ENCODE measurements around the gene ZSWIM3.
"Not testable (repeated sequence)": the region's sequence is repeated elsewhere in the genome, so short reads cannot be mapped to it uniquely, and the experiment has no call there.

ZSWIM3 gene

DNA sequence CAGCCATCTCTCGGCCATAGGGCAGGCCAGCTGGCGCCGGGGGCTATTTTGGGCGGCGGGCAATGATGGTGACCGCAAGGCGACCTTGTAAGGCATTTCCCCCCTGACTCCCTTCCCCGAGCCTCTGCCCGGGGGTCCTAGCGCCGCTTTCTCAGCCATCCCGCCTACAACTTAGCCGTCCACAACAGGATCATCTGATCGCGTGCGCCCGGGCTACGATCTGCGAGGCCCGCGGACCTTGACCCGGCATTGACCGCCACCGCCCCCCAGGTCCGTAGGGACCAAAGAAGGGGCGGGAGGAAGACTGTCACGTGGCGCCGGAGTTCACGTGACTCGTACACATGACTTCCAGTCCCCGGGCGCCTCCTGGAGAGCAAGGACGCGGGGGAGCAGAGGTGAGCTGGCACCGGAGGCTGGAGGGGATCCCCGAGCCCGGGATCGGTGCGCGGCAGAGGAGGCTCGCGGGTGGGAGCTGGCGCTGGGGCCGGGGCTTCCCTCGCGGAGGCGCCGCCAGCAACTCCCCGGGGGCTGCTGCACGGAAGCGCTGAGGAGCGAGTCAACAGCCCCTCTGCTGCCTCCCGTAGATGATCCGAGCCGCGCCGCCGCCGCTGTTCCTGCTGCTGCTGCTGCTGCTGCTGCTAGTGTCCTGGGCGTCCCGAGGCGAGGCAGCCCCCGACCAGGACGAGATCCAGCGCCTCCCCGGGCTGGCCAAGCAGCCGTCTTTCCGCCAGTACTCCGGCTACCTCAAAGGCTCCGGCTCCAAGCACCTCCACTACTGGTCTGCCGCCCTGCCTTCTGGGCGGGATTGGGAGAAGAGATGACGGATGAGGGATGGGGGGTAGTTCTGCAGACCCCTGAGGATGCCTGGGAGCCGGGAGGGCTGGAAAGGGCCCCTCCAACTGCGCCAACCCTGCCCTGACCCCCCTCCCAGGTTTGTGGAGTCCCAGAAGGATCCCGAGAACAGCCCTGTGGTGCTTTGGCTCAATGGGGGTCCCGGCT lies 33.9 kb downstream of the ZSWIM3 start, which contains the start of the genes CTSA and NEURL2:
Gene CTSA (plus strand): TSS at position 351 of the 999 bp plus-strand sequence. CDS start 234 bp downstream, at position 585.
Gene NEURL2 (minus strand): TSS at position 224 of the 999 bp plus-strand sequence. CDS start 217 bp downstream, at position 7.
- DNase-seq = peak; percentile 96

DNA sequence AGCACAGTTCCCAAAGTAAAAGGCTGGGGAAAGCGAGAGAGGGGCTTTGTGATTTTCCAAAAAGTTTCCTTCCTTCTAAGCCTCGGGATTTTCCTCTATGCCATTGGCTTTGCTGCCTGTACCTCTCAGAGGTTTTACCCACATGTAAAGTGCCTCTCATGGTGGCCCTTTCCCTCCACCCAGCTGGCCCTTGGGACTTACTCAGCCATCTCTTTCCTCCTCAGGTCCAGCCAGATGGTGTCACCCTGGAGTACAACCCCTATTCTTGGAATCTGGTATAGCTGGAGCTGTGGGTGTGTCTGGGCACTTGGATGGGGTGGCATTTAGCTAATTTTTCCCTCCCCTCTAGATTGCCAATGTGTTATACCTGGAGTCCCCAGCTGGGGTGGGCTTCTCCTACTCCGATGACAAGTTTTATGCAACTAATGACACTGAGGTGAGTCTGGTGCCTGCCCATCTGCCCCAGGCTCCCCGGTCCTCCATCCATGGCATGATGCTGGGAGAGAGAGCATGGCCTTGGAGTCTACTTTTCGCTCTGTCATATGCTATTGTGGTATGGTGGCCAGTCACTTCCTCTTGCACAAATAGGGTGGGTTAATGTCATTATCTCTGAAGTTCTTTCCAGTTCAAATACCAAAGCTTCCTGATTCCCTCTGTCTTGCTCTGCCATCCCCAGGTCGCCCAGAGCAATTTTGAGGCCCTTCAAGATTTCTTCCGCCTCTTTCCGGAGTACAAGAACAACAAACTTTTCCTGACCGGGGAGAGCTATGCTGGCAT lies 34.8 kb downstream of the ZSWIM3 start:
- no peak for DNase-seq

DNA sequence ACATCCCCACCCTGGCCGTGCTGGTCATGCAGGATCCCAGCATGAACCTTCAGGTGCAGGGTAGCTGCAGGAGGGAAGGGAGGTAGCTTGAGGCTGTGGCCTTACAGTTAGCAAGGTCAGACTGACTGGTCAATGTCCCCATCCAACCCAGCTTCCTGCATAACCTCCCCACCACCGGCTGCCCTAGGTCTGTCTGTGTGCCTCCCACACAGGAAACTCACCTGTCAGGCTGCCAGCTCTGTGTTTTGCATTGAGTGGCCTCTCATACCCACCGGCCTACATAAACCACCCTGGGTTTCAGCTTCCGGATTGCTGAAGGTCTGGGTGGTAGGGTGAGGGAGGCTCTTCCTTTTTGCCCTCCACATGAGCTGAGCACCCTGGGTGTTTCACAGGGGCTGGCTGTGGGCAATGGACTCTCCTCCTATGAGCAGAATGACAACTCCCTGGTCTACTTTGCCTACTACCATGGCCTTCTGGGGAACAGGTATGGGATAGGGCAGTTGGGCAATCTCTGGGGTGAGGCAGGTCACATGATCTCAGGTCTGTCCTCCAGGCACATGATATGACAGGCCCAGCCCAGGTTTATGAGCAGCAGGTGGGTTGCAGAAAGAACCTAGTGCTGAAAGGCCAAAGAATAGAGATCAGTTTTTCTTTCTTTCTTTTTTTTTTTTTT lies 35.5 kb downstream of the ZSWIM3 start:
- DNase-seq = no peak

DNA sequence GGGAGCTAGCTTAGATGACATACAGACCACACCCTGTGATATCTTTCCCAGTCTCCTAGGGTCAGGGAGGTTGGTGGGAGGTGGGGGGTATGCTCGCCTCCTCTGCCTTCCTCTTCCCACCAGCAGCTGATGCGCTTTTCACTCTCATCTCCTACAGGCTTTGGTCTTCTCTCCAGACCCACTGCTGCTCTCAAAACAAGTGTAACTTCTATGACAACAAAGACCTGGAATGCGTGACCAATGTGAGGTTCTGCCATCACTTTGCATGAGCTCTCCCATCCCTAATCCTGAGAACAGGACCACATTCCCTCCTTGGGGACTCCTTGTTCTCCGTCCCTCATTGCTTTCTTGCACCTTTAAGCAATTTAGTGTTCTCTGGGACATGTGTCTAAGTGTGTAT lies 36.4 kb downstream of the ZSWIM3 start:
- DNase-seq = no peak

DNA sequence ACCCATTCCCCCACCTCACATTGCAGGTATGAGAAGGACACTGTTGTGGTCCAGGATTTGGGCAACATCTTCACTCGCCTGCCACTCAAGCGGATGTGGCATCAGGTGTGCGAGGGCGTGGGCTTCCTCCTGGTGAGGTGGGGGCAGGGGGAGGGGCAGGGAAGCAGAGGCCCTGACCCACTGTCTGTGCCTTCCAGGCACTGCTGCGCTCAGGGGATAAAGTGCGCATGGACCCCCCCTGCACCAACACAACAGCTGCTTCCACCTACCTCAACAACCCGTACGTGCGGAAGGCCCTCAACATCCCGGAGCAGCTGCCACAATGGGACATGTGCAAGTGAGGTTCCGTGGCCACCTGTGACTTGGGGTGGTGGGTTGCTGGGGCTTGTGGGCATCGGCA lies 37.4 kb downstream of the ZSWIM3 start:
- no peak for DNase-seq

DNA sequence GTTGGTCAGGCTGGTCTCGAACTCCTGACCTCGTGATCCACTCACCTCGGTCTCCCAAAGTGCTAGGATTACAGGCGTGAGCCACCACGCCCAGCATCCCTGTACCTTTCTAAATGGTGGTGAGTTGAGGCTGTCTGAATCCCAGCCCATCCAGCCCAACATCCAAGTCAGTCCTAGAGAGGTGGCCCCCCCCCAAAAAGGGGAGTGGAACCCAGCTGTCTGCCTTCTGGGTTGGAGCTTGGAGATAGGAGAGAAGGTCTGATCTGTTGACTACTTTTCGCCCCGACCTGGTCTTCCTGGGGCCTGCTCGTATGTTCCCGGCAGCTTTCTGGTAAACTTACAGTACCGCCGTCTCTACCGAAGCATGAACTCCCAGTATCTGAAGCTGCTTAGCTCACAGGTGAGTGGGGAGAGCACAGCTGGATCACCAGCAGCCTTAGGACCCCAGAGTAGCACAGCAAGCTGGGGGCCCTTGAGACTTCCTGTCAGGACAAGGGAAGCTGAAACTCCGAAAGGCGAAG lies 39.3 kb downstream of the ZSWIM3 start:
- DNase-seq = no peak

DNA sequence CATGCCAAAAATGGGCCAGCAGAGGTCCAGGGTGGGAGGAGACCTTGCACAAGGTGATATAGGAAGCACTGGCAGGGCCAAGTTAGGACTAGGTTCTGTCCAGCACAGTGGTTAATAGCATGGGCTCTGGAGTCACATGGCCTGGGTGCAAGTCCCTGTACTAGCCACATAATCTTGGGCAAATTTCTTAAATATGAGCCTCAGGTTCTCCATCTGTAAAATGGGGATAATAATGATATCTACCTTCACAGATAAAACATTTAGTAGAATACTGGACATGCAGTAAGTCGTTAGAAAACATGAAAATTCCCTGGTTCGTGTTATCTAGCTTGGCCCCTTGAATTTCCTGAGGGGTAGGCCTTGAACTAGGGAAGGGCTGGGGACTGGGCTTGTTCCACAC lies 39.9 kb downstream of the ZSWIM3 start:
- no peak for DNase-seq

DNA sequence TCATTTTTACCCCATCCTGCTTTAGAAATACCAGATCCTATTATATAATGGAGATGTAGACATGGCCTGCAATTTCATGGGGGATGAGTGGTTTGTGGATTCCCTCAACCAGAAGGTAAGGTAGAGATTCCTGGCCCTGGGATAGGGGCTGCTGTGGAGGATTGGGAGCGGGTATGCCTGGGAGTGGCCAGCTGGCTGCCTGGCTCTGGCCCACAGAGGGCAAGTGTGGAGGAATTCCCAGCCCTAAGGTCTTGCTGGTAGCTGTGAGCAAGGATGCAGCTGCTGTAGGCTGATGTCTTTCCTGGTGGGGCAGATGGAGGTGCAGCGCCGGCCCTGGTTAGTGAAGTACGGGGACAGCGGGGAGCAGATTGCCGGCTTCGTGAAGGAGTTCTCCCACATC lies 40.3 kb downstream of the ZSWIM3 start:
- DNase-seq = no peak

DNA sequence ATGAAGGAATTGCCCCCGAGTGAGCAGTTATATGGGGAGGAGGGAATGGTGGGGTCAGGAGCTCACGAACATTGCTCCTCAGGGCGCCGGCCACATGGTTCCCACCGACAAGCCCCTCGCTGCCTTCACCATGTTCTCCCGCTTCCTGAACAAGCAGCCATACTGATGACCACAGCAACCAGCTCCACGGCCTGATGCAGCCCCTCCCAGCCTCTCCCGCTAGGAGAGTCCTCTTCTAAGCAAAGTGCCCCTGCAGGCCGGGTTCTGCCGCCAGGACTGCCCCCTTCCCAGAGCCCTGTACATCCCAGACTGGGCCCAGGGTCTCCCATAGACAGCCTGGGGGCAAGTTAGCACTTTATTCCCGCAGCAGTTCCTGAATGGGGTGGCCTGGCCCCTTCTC lies 40.9 kb downstream of the ZSWIM3 start:
- DNase-seq = no peak

DNA sequence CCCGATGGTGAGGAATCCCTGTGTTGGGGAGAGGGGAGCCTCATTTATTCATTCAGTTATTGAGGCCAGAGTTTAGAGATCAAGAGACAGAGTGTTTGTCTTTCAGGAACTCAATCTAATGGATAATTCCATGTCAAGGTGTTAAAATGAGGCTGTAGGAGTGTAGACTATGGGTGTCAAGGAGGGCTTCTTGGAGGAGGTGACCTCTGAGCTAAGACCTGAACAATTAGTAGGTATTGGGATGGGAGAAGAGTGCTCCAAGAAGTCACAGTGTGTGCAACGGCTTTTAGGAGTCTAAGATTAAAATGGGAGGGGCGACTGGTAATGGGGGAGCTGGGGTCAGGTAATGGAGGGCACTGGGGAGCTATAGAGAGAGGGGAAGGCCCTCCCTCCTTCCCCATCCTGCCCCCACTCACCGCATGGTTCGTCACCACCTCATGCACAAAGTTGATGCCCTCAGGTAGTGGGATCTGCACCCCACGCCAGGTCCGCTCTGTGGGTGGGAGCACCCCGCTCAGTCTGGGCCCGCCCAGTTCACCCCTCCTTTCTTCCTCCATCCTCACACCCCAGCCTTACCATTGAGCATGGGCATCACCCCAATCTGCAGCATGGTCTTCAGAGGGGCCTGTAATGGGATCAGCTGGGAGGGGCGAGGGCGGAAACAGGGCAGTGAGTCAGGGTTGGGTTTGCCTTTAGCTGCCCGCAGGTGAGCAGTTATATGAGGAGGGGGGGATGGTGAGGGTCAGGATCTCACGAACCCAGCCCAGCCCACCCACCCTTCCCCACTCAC lies 41.8 kb downstream of the ZSWIM3 start:
- DNase-seq = no peak

DNA sequence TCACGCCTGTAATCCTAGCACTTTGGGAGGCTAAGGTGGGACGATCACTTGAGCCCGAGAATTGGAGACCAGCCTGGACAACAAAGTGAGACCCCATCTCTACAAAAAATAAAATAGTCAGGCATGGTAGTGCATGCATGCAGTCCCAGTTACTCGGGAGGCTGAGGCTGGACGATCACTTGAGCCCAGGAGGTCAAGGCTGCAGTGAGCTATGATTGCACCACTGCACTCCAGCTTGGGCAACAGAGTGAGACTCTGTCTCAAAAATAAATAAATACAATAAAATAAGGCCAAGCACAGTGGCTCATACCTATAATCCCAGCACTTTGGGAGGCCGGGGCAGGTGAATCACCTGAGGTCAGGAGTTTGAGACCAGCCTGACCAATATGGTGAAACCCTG lies 43.9 kb downstream of the ZSWIM3 start:
- not testable (repeated sequence) for DNase-seq

DNA sequence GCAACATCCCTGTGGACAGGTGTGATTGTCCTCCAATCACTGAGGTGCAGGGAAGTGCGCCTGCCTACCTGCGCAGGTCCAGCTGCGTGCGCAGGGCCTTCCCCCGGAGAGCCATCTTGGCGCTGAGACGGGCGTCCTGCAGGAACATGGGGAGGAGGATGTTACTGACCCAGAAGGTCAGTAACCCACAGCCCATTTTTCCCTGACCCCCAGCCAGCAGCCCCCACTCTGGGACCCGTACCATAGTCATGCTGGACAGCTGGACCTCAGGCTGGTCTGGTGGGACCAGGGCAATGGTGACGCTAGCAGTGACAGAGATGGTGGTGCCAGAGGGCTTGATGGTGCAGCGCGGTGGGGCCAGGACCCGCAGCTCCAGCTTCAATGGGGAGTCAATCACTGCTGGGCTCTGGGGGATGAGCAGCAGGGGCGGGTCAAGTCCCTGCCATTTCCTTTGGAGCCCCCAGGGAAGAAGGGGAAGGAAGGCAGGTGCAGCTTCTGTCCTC lies 44.8 kb downstream of the ZSWIM3 start:
- no peak for DNase-seq

DNA sequence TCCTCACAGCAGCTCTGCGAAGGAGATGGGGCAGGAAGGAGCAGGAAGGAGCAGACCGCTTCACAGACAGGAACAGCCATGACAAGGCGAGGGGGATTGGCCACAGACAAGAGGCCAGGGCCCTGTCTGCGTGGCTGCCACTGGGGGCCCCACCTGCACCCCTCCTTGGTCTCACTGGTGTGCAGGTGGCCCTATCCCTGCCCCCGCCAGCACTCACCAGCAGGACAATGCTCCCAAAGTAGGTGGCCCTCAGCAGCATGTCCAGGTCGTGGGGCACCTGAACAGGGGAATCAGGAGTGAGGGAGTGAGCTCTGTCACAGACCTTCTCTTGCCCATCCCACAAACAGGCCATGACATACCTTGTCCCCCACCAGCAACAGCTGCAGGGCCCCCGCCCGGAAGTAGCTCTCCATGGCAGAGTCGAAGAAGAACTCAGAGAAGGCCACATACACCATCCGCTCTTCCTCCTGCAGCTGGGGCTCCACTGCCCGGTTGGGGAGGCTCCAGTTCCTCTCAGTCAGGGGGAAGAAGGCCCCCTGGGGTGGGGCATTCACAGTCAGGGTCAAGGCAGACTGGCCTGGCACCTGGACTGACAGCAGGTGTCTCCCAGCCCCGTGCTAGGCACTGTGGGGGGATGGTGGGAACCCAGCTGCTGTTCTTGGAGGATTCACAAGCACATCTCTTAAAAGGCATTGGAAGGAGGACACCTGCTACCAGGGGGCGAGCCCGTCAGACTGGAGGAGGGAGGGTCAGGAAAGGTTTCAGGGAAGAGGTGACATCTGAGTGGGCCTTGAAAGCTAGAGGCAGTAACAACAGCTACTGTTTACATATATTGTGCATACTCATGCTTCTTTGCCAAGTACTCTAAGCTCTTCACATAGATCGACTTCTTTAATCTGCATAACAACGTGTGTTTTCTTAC lies 47.4 kb downstream of the ZSWIM3 start:
- no peak for DNase-seq

DNA sequence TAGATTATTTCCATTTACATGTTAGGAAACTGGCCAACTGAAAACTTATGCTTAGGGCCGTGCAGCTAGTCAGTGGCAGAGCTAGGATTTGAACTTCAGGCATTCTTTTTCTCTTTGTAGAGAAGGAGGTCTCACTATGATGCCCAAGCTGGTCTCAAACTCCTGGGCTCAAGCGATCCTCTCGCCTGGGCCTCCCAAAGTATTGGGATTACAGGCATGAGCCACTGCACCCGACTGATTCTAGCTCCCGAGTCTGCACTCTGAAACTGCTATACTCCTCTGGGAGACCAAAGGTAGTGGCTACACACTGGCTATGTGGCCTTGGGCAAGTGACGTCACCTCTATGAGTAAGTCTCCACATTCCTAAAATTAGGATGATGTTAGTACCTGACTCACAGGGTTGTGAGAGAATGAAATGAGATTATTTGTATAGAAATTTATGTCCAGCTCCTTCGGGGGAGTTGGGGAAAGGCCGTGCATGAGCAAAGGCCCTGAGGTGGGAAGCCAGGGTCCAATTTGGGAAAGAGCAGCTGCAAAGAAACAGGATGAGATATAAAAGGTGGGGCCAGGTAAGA lies 48.2 kb downstream of the ZSWIM3 start:
- DNase-seq = no peak

DNA sequence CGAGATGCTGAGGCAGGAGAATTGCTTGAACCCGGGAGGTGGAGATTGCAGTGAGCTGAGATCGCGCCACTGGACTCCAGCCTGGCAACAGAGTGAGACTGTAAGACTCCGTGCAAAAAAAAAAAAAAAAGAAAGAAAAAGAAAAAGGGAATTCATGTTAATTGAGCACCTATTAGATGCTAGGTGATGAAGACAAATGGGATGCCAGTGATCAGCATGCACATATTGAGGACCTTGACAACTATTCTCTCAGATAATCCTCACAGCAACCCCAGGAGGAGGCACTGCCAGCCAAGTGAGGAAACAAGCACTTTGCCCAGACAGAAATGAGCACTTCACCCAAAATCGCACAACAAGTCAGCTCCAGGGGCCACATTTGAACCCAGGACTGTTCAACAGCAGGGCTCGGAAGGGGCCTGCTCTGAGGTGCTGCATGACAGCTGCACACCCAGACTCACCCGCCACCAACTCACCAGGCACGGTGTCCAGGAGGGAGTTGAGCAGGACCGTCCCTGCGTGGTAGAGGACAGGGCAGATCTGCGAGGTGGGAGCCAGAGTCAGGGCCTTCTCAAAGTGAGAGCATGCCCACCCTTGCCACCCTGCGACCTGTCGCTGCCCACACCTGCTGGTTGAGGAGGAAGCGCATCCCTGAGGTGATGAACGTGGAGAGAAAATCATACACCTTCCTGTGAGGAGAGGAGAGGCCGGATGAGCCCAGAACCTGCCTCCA lies 50.0 kb downstream of the ZSWIM3 start:
- no peak for DNase-seq

DNA sequence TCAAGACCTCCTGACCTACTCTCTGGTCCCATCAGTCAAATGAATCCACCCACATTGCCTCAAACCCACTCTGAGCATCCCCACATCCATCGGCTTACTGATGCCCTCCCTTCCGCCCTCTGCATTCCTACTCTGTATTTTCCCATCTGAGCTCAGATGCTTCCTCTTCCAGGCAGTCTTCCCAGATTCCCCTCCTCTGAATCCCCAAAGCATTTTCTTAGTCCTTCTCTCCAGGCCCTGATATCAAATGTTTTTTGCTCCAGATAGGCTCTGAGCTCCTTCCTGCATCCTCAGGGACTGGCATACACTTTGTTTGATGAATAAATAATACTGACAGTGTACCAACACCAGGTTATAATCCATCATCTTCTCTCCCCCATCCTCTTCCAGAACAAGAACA lies 50.7 kb downstream of the ZSWIM3 start:
- DNase-seq = no peak

DNA sequence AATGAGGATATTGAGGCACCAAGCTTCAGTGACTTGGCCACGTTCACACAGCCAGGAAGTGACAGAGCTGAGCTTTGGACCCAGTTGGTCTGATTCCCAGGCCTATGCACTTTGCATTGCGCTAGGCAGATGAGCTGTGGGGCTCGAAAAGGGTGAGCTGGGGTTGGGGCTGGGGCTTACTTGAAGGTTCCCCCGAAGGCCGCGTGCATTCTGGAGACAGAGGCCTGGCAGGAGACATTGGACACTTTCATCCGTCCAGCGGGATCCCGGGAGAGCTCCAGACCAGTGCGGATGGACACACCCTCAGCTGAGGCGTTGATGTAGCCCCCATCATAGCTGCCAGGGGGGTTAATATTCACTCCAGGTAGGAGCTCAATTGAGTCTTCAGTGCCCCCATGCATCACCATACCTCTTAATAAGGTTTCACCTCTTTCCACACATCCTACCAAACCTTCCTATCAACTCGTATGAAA lies 52.0 kb downstream of the ZSWIM3 start:
- DNase-seq = no peak

DNA sequence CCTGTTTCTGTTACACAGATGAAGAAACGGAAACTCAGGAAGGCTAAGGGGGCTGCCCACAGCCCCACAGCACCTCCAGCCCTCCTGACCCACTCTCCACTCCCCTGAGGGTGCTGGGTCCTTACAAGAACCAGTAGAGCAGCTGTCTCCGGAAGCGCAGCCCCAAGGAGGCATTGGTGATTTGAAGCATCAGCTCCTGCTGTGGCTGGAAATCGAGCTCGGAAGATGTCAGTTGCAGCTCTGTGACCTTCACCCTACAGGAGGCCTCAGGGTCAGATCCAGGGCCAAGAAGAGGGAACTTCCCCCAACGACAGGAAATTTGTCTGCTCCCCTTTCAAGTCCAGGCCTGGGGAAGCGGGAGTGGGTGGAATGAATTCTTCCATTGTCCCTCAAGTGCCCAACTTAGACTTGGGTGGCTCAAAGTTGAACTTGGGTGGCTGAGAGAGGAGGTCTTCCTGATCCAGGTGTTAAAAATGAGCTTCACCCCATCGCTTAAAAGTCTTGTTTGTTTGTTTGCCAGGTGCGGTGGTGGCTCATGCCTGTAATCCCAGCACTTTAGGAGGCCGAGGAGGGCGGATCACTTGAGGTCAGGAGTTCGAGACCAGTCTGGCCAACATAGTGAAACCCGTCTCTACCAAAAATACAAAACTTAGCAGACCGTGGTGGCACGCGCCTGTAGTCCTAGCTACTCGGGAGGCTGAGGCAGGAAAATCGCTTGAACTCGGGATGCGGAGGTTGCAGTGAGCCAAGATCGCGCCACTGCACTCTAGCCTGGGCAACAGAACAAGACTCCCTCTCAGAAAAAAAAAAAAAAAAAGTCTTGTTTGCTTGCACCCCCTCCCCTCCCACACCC lies 52.6 kb downstream of the ZSWIM3 start:
- no peak for DNase-seq

Measured in NCI-H146 (cell line).